ENCODE results near the gene CENPC. TPM values are rescaled to one million over a fixed set of nuclear protein-coding genes. Genes with fewer than 3 reads are reported as not detected.

The CENPC gene
- total and polyA plus RNA-seq, 2 of the 4 experiments (the other 2 are of a cell fraction) = 4.2 to 6.6 TPM

DNA sequence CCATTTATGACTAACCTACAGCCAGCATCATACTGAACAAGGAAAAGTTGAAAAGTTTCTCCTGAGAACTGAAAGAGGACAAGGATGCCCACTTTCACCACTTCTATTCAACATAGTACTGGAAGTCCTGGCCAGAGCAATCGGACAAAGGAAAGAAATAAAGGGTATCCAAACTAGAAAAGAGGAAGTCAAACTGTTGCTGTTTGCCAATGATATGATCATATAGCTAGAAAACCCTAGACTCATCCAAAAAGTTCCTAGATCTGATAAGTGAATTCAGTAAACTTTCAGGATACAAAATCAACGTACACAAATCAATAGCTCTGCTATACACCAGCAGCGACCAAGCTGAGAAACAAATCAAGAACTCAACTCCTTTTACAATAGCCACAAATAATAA, 64.5 kb downstream of the CENPC start:
- Histone ChIP-seq H4K20me1 (ENCODE audit: insufficient read depth, low read length) (no peaks in the 10 kb centered on the region), H2AFZ (replicated peaks; ENCODE audit: low read length, poor library complexity) (no peak overlapping the region), H3K4me3 (ENCODE audit: insufficient read depth, low read depth, low read length) (no peak overlapping the region), H3K27me3 (ENCODE audit: control insufficient read depth, insufficient read depth, low read length) (no peaks in the 10 kb centered on the region), H4K5ac (ENCODE audit: low read depth, low read length) (no peak overlapping the region), H2BK120ac (ENCODE audit: low read depth, low read length) (no peak overlapping the region), H3K9me1 (ENCODE audit: insufficient read depth, low read length) (0 out of 2 replicates have a peak, but pooled peaks cover 3% of the 10 kb centered on the region), H4K91ac (ENCODE audit: insufficient read depth, low read depth, low read length) (no peak overlapping the region), H3K9me3 (ENCODE audit: control insufficient read depth, insufficient read depth, low read length) (no peaks in the 10 kb centered on the region), H3K14ac (replicated peaks; ENCODE audit: low read depth, low read length) (no peak overlapping the region), H3K56ac (ENCODE audit: extremely low read depth, insufficient read depth, low read length) (no peak overlapping the region), H2AK5ac (ENCODE audit: low read depth, low read length) (no peak overlapping the region), H3K79me1 (ENCODE audit: low read depth in 1 of 2, low read length in 2 of 2) (peaks cover 10 to 16% of the 10 kb centered on the region in 2 experiments), H3K27ac (ENCODE audit: insufficient read depth, low read length) (no peak overlapping the region), H3K23ac (ENCODE audit: low read depth, low read length) (no peak overlapping the region), H3K9ac (ENCODE audit: low read depth, low read length) (no peak overlapping the region), H2BK15ac (ENCODE audit: low read depth, low read length) (no peak overlapping the region), H2AK9ac (replicated peaks; ENCODE audit: low read depth, low read length, poor library complexity) (no peak overlapping the region), H3K4me1 (ENCODE audit: control insufficient read depth, insufficient read depth, low read length) (no peaks in the 10 kb centered on the region; the same call in 1 of the 2 replicates), H3K4ac (ENCODE audit: low read depth, low read length) (no peak overlapping the region), H2BK20ac (ENCODE audit: low read depth, low read length) (no peak overlapping the region), H3K36me3 (ENCODE audit: control insufficient read depth, insufficient read depth, low read length) (peaks cover 10% of the 10 kb centered on the region; the same call in 1 of the 2 replicates), H4K8ac (ENCODE audit: low read depth in 2 of 2, low read length in 2 of 2) (no peak overlapping the region), H2BK5ac (ENCODE audit: low read depth, low read length, poor library complexity, severe bottlenecking) (no peak overlapping the region), H3K4me2 (ENCODE audit: low read depth, low read length) (no peak overlapping the region), H3K18ac (ENCODE audit: low read depth, low read length) (no peak overlapping the region)
- POLR2A ChIA-PET (ENCODE audit: unreplicated experiment) = no interaction called here
- TF ChIP-seq POLR2A (IDR thresholded peaks at IDR 0.05; ENCODE audit: low read depth, low read length) (no peak), CHD1 (IDR thresholded peaks at IDR 0.05; ENCODE audit: low read depth, low read length) (no peak), CEBPB (IDR thresholded peaks at IDR 0.05; ENCODE audit: low read depth, low read length) (no peak), NFE2L2 (IDR thresholded peaks at IDR 0.05; ENCODE audit: low read depth, low read length) (no peak), RAD21 (IDR thresholded peaks at IDR 0.05; ENCODE audit: low read length) (no peak), BHLHE40 (IDR thresholded peaks at IDR 0.05; ENCODE audit: low read depth, low read length) (no peak), MAZ (IDR thresholded peaks at IDR 0.05; ENCODE audit: borderline replicate concordance, low read depth, low read length) (no peak), RFX5 (IDR thresholded peaks at IDR 0.05; ENCODE audit: low read depth, low read length) (no peak), MAFK (IDR thresholded peaks at IDR 0.05; ENCODE audit: low read depth, low read length) (no peak), MXI1 (IDR thresholded peaks at IDR 0.05; ENCODE audit: borderline replicate concordance, low read depth, low read length) (no peak), SMC3 (IDR thresholded peaks at IDR 0.05; ENCODE audit: low read depth, low read length) (no peak), RCOR1 (IDR thresholded peaks at IDR 0.05; ENCODE audit: insufficient replicate concordance, low read length) (no peak), FOS (IDR thresholded peaks at IDR 0.05; ENCODE audit: low read depth, low read length) (no peak)
- TF ChIP-seq, protein P1, sequence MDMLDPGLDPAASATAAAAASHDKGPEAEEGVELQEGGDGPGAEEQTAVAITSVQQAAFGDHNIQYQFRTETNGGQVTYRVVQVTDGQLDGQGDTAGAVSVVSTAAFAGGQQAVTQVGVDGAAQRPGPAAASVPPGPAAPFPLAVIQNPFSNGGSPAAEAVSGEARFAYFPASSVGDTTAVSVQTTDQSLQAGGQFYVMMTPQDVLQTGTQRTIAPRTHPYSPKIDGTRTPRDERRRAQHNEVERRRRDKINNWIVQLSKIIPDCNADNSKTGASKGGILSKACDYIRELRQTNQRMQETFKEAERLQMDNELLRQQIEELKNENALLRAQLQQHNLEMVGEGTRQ (IDR thresholded peaks at IDR 0.05; ENCODE audit: low read depth, low read length) = no peak
- TF ChIP-seq, protein P2, sequence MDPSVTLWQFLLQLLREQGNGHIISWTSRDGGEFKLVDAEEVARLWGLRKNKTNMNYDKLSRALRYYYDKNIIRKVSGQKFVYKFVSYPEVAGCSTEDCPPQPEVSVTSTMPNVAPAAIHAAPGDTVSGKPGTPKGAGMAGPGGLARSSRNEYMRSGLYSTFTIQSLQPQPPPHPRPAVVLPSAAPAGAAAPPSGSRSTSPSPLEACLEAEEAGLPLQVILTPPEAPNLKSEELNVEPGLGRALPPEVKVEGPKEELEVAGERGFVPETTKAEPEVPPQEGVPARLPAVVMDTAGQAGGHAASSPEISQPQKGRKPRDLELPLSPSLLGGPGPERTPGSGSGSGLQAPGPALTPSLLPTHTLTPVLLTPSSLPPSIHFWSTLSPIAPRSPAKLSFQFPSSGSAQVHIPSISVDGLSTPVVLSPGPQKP (IDR thresholded peaks at IDR 0.05; ENCODE audit: borderline replicate concordance, low read depth, low read length) = no peak
- TF ChIP-seq, protein P3, sequence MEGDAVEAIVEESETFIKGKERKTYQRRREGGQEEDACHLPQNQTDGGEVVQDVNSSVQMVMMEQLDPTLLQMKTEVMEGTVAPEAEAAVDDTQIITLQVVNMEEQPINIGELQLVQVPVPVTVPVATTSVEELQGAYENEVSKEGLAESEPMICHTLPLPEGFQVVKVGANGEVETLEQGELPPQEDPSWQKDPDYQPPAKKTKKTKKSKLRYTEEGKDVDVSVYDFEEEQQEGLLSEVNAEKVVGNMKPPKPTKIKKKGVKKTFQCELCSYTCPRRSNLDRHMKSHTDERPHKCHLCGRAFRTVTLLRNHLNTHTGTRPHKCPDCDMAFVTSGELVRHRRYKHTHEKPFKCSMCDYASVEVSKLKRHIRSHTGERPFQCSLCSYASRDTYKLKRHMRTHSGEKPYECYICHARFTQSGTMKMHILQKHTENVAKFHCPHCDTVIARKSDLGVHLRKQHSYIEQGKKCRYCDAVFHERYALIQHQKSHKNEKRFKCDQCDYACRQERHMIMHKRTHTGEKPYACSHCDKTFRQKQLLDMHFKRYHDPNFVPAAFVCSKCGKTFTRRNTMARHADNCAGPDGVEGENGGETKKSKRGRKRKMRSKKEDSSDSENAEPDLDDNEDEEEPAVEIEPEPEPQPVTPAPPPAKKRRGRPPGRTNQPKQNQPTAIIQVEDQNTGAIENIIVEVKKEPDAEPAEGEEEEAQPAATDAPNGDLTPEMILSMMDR (conservative IDR thresholded peaks at IDR 0.05; ENCODE audit: low read depth, low read length) = no peak
- in situ Hi-C loops (cut with MboI; ENCODE audit: low sequenced_read_pairs) = no loop called here
- dilution Hi-C loops (cut with HindIII; ENCODE audit: low sequenced_read_pairs, unreplicated experiment) = no loop called here
- WGBS, 2 experiments (ENCODE audit: extremely low coverage in 2 of 2, insufficient read length in 1 of 2) = no CpG with 5 or more reads among the region's 3 CpGs
- CTCF ChIA-PET = no interaction called here
- no TSS peak for BruUV-seq (replicated peaks)
- ATAC-seq (ENCODE audit: low read depth) (no peak), DNase-seq (no peak)
- intact Hi-C loops (cut with micrococcal nuclease) = no loop called here
